ENCODE measurements around the gene DTX1. TPM values are rescaled to one million over a fixed set of nuclear protein-coding genes. Genes with fewer than 3 reads are reported as not detected.

The DTX1 gene
- total RNA-seq, 3 donors from 2014 or later (not counting 1 experiment from before 2014, with no cell fraction given), result 1.7 to 4.2 (median 4.0) TPM

GRCh38 chr12:113135178-113136127, 78.9 kb downstream of the DTX1 start, which contains the start of gene RASAL1:
TSS of gene RASAL1 (minus strand) at chr12:113135761. CDS start at chr12:113135462, 299 bp downstream.
- peak in 1 of 2 donors; percentile 79 for DNase-seq
- peaks cover 9 to 21% of the 10 kb centered on the region in 2 donors for H3K27me3 Mint-ChIP-seq (ENCODE audit: low read depth in 2 of 2)
- H3K4me1 Mint-ChIP-seq, result peaks cover 0 to 6% of the 10 kb centered on the region in 2 donors
- Histone ChIP-seq H3K4me1 (ENCODE audit: control insufficient read depth, insufficient read depth, low read length) (peaks cover 12% of the 10 kb centered on the region), H3K36me3 (ENCODE audit: control insufficient read depth, insufficient read depth, low read length) (no peaks in the 10 kb centered on the region), H3K4me3 (ENCODE audit: low read length) (peak within 1 kb of the TSS; percentile 9), H3K9me3 (ENCODE audit: control insufficient read depth, insufficient read depth, low read length) (no peaks in the 10 kb centered on the region), H3K27ac (ENCODE audit: low read length) (no peak within 1 kb of the TSS), H3K27me3 (ENCODE audit: control insufficient read depth, insufficient read depth, low read length) (peaks cover 5% of the 10 kb centered on the region)
- WGBS (ENCODE audit: insufficient coverage), result 7% methylated on average over 65 of the region's 68 CpGs
- intact Hi-C loops (cut with micrococcal nuclease), result no loop called here
- H3K4me3 Mint-ChIP-seq, result no peak within 1 kb of the TSS
- ATAC-seq, result peak; percentile 48 to 72 (median 52)
- no peak within 1 kb of the TSS for H3K27ac Mint-ChIP-seq
- no peak for TF ChIP-seq CTCF (IDR thresholded peaks at IDR 0.05)
- no peaks in the 10 kb centered on the region for H3K9me3 Mint-ChIP-seq
- H3K36me3 Mint-ChIP-seq, result no peaks in the 10 kb centered on the region

- peaks cover 5% of the 10 kb centered on the region for H3K27me3 ChIP-seq (ENCODE audit: control insufficient read depth, insufficient read depth, low read length)
- peaks cover 9 to 21% of the 10 kb centered on the region in 2 donors for H3K27me3 Mint-ChIP-seq (ENCODE audit: low read depth in 2 of 2)
- 35% methylated on average over 21 of the region's 21 CpGs for WGBS (ENCODE audit: insufficient coverage)
- TF ChIP-seq CTCF (IDR thresholded peaks at IDR 0.05), result no peak
- ATAC-seq, result peak in 2 of 3 donors; percentile 26 to 59
- H3K4me1 ChIP-seq (ENCODE audit: control insufficient read depth, insufficient read depth, low read length), result peaks cover 12% of the 10 kb centered on the region
- H3K4me3 Mint-ChIP-seq, result no peak overlapping the region
- no peak overlapping the region for H3K4me3 ChIP-seq (ENCODE audit: low read length)
- peaks cover 0 to 6% of the 10 kb centered on the region in 2 donors for H3K4me1 Mint-ChIP-seq
- H3K27ac Mint-ChIP-seq, result no peak overlapping the region
- no peaks in the 10 kb centered on the region for H3K36me3 ChIP-seq (ENCODE audit: control insufficient read depth, insufficient read depth, low read length)
- H3K27ac ChIP-seq (ENCODE audit: low read length), result no peak overlapping the region
- no peaks in the 10 kb centered on the region for H3K9me3 ChIP-seq (ENCODE audit: control insufficient read depth, insufficient read depth, low read length)
- H3K36me3 Mint-ChIP-seq, result no peaks in the 10 kb centered on the region
- intact Hi-C loops (cut with micrococcal nuclease), result no loop called here
- no peaks in the 10 kb centered on the region for H3K9me3 Mint-ChIP-seq
- peak in 1 of 2 donors; percentile 69 for DNase-seq
These were observed 79.8 kb downstream of the DTX1 start for GRCh38 chr12:113136128-113136989.

GRCh38 chr12:113136990-113137511, 80.5 kb downstream of the DTX1 start:
- H3K4me1 ChIP-seq (ENCODE audit: control insufficient read depth, insufficient read depth, low read length), result peaks cover 15% of the 10 kb centered on the region
- H3K27me3 ChIP-seq (ENCODE audit: control insufficient read depth, insufficient read depth, low read length), result peaks cover 5% of the 10 kb centered on the region
- Mint-ChIP-seq H3K36me3 (no peaks in the 10 kb centered on the region), H3K9me3 (no peaks in the 10 kb centered on the region), H3K27ac (no peak overlapping the region), H3K4me1 (peaks cover 0 to 6% of the 10 kb centered on the region in 2 donors), H3K27me3 (ENCODE audit: low read depth in 2 of 2) (peaks cover 9 to 21% of the 10 kb centered on the region in 2 donors), H3K4me3 (no peak overlapping the region)
- no peaks in the 10 kb centered on the region for H3K36me3 ChIP-seq (ENCODE audit: control insufficient read depth, insufficient read depth, low read length)
- no peak for TF ChIP-seq CTCF (IDR thresholded peaks at IDR 0.05)
- no peak overlapping the region for H3K27ac ChIP-seq (ENCODE audit: low read length)
- H3K9me3 ChIP-seq (ENCODE audit: control insufficient read depth, insufficient read depth, low read length), result no peaks in the 10 kb centered on the region
- H3K4me3 ChIP-seq (ENCODE audit: low read length), result no peak overlapping the region
- ATAC-seq (no peak), DNase-seq (no peak)
- WGBS (ENCODE audit: insufficient coverage), result 92% methylated on average over 6 of the region's 6 CpGs
- intact Hi-C loops (cut with micrococcal nuclease), result no loop called here

All from natural killer cell (primary cell).